ENCODE data around the gene GALNT12.

The GALNT12 gene

GRCh38 chr9:98873951-98874371, 66.5 kb downstream of the GALNT12 start (continued):
- no peak for TF ChIP-seq ZNF792 (tag by site-specific recombination; IDR thresholded peaks at IDR 0.05)

GRCh38 chr9:98874721-98875255, 67.3 kb downstream of the GALNT12 start:
- Histone ChIP-seq H3K4me1 (ENCODE audit: control insufficient read depth, insufficient read depth, low read length) (no peaks in the 10 kb centered on the region), H3K27ac (ENCODE audit: extremely low read depth, low read depth, low read length) (no peak overlapping the region), H3K9me3 (ENCODE audit: control insufficient read depth, insufficient read depth, low read depth, low read length) (no peaks in the 10 kb centered on the region), H3K4me3 (ENCODE audit: low read depth, low read length) (no peak overlapping the region), H3K36me3 (ENCODE audit: control insufficient read depth in 2 of 2, insufficient read depth in 1 of 2, low read length in 2 of 2) (no peaks in the 10 kb centered on the region)
- ChIA-PET POLR2A (no interaction called here), CTCF (no interaction called here)
- TF ChIP-seq ZSCAN4 (tag by site-specific recombination; IDR thresholded peaks at IDR 0.05) (no peak), ZNF837 (tag by site-specific recombination; IDR thresholded peaks at IDR 0.05) (no peak), ZNF404 (tag by site-specific recombination; IDR thresholded peaks at IDR 0.05) (no peak), PRDM6 (tag by site-specific recombination; IDR thresholded peaks at IDR 0.05) (no peak), KLF8 (tag by site-specific recombination; IDR thresholded peaks at IDR 0.05) (no peak), ZBTB44 (tag by site-specific recombination; IDR thresholded peaks at IDR 0.05) (no peak), ZXDB (tag by site-specific recombination; IDR thresholded peaks at IDR 0.05) (no peak), ZSCAN16 (tag by site-specific recombination; IDR thresholded peaks at IDR 0.05) (no peak), ZNF10 (tag by site-specific recombination; IDR thresholded peaks at IDR 0.05) (no peak)

GRCh38 chr9:98875536-98875935, 68.1 kb downstream of the GALNT12 start:
- ChIA-PET POLR2A (no interaction called here), CTCF (no interaction called here)
- no peak overlapping the region for H3K27ac ChIP-seq (ENCODE audit: extremely low read depth, low read depth, low read length)
- TF ChIP-seq ZNF155 (tag by site-specific recombination; IDR thresholded peaks at IDR 0.05) (no peak), BCL11B (tag by site-specific recombination; IDR thresholded peaks at IDR 0.05; ENCODE audit: low read depth) (no peak), ZNF549 (tag by site-specific recombination; IDR thresholded peaks at IDR 0.05) (no peak), ZNF843 (tag by site-specific recombination; IDR thresholded peaks at IDR 0.05) (no peak), ZNF426 (tag by site-specific recombination; IDR thresholded peaks at IDR 0.05) (no peak), ZNF354C (tag by site-specific recombination; IDR thresholded peaks at IDR 0.05; ENCODE audit: borderline replicate concordance, low read depth) (no peak)
- no peaks in the 10 kb centered on the region for H3K36me3 ChIP-seq (ENCODE audit: control insufficient read depth in 2 of 2, insufficient read depth in 1 of 2, low read length in 2 of 2)
- no peaks in the 10 kb centered on the region for H3K4me1 ChIP-seq (ENCODE audit: control insufficient read depth, insufficient read depth, low read length)
- no peak overlapping the region for H3K4me3 ChIP-seq (ENCODE audit: low read depth, low read length)
- H3K9me3 ChIP-seq (ENCODE audit: control insufficient read depth, insufficient read depth, low read depth, low read length): no peaks in the 10 kb centered on the region

- Histone ChIP-seq H3K36me3 (ENCODE audit: control insufficient read depth in 2 of 2, insufficient read depth in 1 of 2, low read length in 2 of 2) (no peaks in the 10 kb centered on the region), H3K4me1 (ENCODE audit: control insufficient read depth, insufficient read depth, low read length) (no peaks in the 10 kb centered on the region), H3K9me3 (ENCODE audit: control insufficient read depth, insufficient read depth, low read depth, low read length) (no peaks in the 10 kb centered on the region), H3K27ac (ENCODE audit: extremely low read depth, low read depth, low read length) (no peak overlapping the region), H3K4me3 (ENCODE audit: low read depth, low read length) (no peak overlapping the region)
- POLR2A ChIA-PET: no interaction called here
- CTCF ChIA-PET: no interaction called here
- no peak for TF ChIP-seq KLF8 (tag by site-specific recombination; IDR thresholded peaks at IDR 0.05)
- TF ChIP-seq ZBTB10 (tag by site-specific recombination; IDR thresholded peaks at IDR 0.05): no peak
- no peak for TF ChIP-seq HOXA7 (CRISPR knock-in tag; IDR thresholded peaks at IDR 0.05; ENCODE audit: borderline replicate concordance)
- TF ChIP-seq ZNF19 (tag by site-specific recombination; IDR thresholded peaks at IDR 0.05; ENCODE audit: low read depth): no peak
- TF ChIP-seq ZNF398 (tag by site-specific recombination; IDR thresholded peaks at IDR 0.05): no peak
- TF ChIP-seq ZNF544 (tag by site-specific recombination; IDR thresholded peaks at IDR 0.05): no peak
- no peak for TF ChIP-seq ZNF138 (tag by site-specific recombination; IDR thresholded peaks at IDR 0.05; ENCODE audit: borderline replicate concordance)
Measured at GRCh38 chr9:98877311-98877710, 69.8 kb downstream of the GALNT12 start.

All from HEK293 (cell line).